Muscle layer of colon (tissue), 2 donors: Measurements from ENCODE around the gene PAXIP1.

Experiments used
- H3K27ac ChIP-seq: one replicate; pipeline ENCODE4 v1.7.0; 2013; ENCODE audit warnings: low read depth, mild to moderate bottlenecking, low read length, moderate library complexity
- H3K27me3 ChIP-seq, 2 donors: one replicate each; pipeline ENCODE4 v1.7.0; 2013; ENCODE audit warnings: low read length in 2 of 2, mild to moderate bottlenecking in 2 of 2; ENCODE audit not compliant: insufficient read depth in 2 of 2, control insufficient read depth in 1 of 2
- H3K36me3 ChIP-seq: one replicate; pipeline ENCODE4 v1.7.0; 2013; ENCODE audit warnings: mild to moderate bottlenecking, low read length; ENCODE audit not compliant: insufficient read depth
- H3K4me1 ChIP-seq: one replicate; pipeline ENCODE4 v1.7.0; 2013; ENCODE audit warnings: mild to moderate bottlenecking, low read length; ENCODE audit not compliant: insufficient read depth
- H3K4me3 ChIP-seq, 2 donors: one replicate each; pipeline ENCODE4 v1.7.0; 2013; ENCODE audit warnings: low read length in 2 of 2, low read depth in 1 of 2, mild to moderate bottlenecking in 1 of 2, moderate library complexity in 1 of 2
- H3K9ac ChIP-seq: one replicate; pipeline ENCODE4 v1.7.0; 2013; ENCODE audit warnings: low read length
- H3K9me3 ChIP-seq: one replicate; pipeline ENCODE4 v1.7.0; 2013; ENCODE audit warnings: mild to moderate bottlenecking, low read length
- donor health status: abdominal sarcoma.
- donor health status: Adenocarcinoma of cecum.

The PAXIP1 gene

GRCh38 chr7:154916856-154917807, 85.8 kb downstream of the PAXIP1 start:
- Histone ChIP-seq H3K4me1 (peaks cover 4% of the 10 kb centered on the region), H3K9ac (no peak overlapping the region), H3K36me3 (no peaks in the 10 kb centered on the region), H3K4me3 (no peak overlapping the region), H3K27ac (no peak overlapping the region), H3K9me3 (no peaks in the 10 kb centered on the region), H3K27me3 (peaks cover 0 to 19% of the 10 kb centered on the region in 2 donors)

DNA sequence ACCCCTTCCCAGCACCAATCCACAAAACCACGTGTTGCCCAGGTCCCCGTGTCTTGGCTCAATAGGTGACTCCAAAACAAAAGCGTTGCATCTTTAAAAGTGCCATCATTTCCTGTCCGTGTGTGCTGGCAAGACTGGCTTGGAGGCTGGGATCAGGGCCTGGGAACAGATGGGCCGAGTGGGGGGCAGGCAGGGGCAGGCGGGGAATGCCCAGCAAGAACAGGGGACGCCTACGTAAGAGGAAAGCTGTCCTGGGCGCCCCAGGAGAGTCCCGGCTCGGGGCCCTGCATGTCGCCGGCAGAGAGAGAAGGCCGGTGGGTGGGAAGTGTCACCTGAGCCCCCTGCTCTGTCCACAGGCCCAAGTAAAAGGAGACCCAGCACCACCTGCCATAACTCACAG, 86.5 kb downstream of the PAXIP1 start:
- H3K4me1 ChIP-seq = peaks cover 4% of the 10 kb centered on the region
- H3K27ac ChIP-seq = no peak overlapping the region
- peaks cover 0 to 19% of the 10 kb centered on the region in 2 donors for H3K27me3 ChIP-seq
- H3K36me3 ChIP-seq = no peaks in the 10 kb centered on the region
- H3K9me3 ChIP-seq = no peaks in the 10 kb centered on the region
- H3K9ac ChIP-seq = no peak overlapping the region
- H3K4me3 ChIP-seq = no peak overlapping the region

GRCh38 chr7:154915600-154915999, 87.3 kb downstream of the PAXIP1 start:
- H3K4me1 ChIP-seq = peaks cover 4% of the 10 kb centered on the region
- H3K4me3 ChIP-seq = no peak overlapping the region

DNA sequence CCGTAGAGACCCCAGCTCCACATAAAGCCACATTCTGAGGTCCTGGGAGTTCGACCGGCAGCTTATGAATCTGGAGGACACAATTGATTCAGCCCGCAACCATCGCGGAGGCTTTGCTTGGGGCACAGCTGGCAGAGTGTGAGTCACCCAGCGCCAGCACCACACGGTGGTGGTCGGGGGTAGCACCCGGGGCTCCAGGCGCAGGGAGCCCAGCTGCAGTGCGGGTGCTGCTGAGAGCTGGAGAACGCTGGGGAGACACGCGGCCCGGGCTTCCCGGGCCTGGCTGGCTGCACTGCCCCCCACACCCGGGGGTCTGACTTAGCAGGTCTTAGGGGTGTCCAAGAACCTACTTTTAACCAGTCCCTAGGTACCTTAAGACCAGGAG, 87.9 kb downstream of the PAXIP1 start:
- peaks cover 0 to 19% of the 10 kb centered on the region in 2 donors for H3K27me3 ChIP-seq

More at GRCh38 chr7:154915600-154915999, 87.3 kb downstream of the PAXIP1 start:
- Histone ChIP-seq H3K27ac (no peak overlapping the region), H3K9me3 (no peaks in the 10 kb centered on the region), H3K36me3 (no peaks in the 10 kb centered on the region), H3K27me3 (peaks cover 0 to 19% of the 10 kb centered on the region in 2 donors), H3K9ac (no peak overlapping the region)

GRCh38 chr7:154914308-154914995, 88.5 kb downstream of the PAXIP1 start:
- peak overlapping the region in 1 of 2 donors; percentile 2 for H3K4me3 ChIP-seq

More for the DNA sequence above, 87.9 kb downstream of the PAXIP1 start:
- Histone ChIP-seq H3K9ac (no peak overlapping the region), H3K4me3 (no peak overlapping the region), H3K4me1 (peaks cover 4% of the 10 kb centered on the region), H3K9me3 (no peaks in the 10 kb centered on the region), H3K27ac (no peak overlapping the region), H3K36me3 (no peaks in the 10 kb centered on the region)

DNA sequence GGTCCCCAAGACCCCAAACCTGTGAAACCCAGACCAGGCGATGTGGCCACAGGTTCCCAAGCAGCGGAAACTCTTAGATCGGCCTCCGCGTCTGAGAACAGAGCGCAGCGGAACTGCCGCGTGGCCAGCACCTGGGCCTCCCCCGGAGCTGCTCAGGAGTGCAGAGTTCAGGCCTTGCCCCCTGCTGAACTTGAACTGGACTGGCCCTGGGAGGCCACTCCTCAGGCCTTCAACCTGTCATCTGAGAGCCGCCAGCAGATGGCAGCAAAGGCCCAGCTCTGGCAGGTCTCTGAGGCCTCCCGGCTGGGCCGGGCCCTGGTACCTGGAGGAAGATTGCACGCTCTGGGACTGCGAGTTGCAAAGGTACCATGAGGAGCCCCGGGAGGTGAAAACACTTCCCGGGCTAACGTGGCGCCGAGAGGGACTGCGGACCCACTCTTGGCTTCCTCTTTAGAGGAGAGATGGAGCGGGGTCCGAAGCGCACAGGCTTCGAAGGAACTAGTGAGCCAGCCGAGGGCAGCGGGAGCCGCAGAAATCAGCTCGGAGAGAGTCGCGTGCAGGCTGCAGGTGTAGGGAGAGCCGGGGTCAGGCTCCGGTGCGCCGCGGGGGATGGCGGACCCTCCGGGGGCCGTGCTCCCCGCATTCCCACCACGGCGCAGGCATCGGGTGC, 89.2 kb downstream of the PAXIP1 start:
- Histone ChIP-seq H3K4me3 (peak overlapping the region; percentile 24 to 54), H3K4me1 (peaks cover 4% of the 10 kb centered on the region), H3K27me3 (peaks cover 0 to 19% of the 10 kb centered on the region in 2 donors), H3K9ac (no peak overlapping the region), H3K27ac (no peak overlapping the region), H3K36me3 (no peaks in the 10 kb centered on the region), H3K9me3 (no peaks in the 10 kb centered on the region)

More at GRCh38 chr7:154914308-154914995, 88.5 kb downstream of the PAXIP1 start:
- peaks cover 0 to 19% of the 10 kb centered on the region in 2 donors for H3K27me3 ChIP-seq
- no peak overlapping the region for H3K27ac ChIP-seq
- H3K9ac ChIP-seq = no peak overlapping the region
- no peaks in the 10 kb centered on the region for H3K9me3 ChIP-seq
- H3K4me1 ChIP-seq = peaks cover 4% of the 10 kb centered on the region
- no peaks in the 10 kb centered on the region for H3K36me3 ChIP-seq

DNA sequence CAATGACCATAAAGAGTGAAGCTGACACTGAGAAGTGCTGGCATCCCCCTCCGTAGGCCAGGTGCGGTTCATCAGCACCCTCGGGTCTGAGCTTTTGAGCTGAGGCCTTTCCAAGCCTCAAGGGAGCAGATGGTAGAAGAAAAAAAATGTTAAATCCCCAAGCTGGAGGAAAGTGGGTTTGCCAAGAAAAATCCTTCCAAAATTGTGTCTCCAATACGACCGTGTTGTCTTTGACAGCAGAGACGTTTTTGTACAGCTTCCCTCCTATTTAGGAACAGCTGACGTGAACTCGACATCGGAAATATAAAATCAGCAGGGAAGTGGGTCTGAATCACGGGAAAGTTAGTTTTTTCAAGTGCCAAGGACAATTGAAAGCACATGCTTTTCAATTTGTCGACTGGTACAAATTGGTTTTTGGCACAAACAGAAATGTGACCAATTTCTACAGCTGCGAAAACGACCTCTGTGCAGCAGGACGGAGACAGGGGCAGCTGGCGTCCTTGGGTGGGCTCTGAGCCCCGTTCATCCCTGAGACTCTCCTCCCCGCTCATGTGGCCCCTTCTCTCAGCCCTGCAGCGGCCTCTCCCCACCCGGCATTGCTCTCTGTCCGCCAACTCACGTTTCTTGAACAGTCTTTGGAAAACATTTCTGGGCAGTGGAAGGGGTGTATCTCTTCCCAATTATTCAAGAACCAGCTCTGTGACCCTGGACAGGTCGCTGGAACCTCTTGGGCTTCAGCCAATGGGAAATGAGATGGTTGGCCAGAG, 89.9 kb downstream of the PAXIP1 start:
- H3K36me3 ChIP-seq = no peaks in the 10 kb centered on the region
- H3K4me3 ChIP-seq = no peak overlapping the region
- peaks cover 4% of the 10 kb centered on the region for H3K4me1 ChIP-seq
- H3K27ac ChIP-seq = no peak overlapping the region
- peaks cover 0 to 19% of the 10 kb centered on the region in 2 donors for H3K27me3 ChIP-seq
- no peaks in the 10 kb centered on the region for H3K9me3 ChIP-seq
- H3K9ac ChIP-seq = no peak overlapping the region

DNA sequence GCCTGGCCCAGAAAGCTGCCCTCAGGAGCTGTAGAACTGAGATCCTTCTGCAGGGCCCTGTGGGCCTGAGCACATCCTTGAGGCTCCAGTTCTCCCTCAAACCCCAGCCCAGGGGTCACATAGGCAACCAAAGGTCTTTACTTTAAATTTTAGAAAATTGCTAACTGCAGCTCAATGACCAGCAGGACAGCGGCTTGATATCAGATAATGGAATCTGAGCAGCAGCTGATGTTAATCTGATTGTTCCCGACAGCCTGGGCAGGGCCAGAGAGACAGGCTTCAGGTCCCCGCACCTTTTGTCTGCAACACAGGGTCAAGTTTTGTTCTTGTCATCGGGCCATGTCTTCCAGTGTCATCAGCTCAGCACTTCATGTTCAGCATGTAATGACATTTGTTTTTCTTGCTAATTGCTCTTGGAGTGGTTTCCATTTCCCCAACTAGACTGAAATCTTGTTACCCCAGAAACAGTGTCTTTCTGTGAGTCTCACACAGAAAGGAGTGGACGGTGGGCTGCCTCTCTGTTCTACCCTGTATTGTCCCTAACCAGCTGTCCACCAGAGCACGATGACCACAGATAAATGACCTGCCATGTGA, 91.0 kb downstream of the PAXIP1 start:
- H3K4me1 ChIP-seq = peaks cover 4% of the 10 kb centered on the region
- no peak overlapping the region for H3K27ac ChIP-seq
- no peak overlapping the region for H3K9ac ChIP-seq
- H3K4me3 ChIP-seq = no peak overlapping the region
- H3K36me3 ChIP-seq = no peaks in the 10 kb centered on the region
- H3K27me3 ChIP-seq = peaks cover 0 to 19% of the 10 kb centered on the region in 2 donors
- H3K9me3 ChIP-seq = no peaks in the 10 kb centered on the region

- peaks cover 0 to 19% of the 10 kb centered on the region in 2 donors for H3K27me3 ChIP-seq
- H3K4me3 ChIP-seq = no peak overlapping the region
- H3K9ac ChIP-seq = no peak overlapping the region
- H3K9me3 ChIP-seq = no peaks in the 10 kb centered on the region
- H3K36me3 ChIP-seq = no peaks in the 10 kb centered on the region
- H3K4me1 ChIP-seq = peaks cover 4% of the 10 kb centered on the region
- H3K27ac ChIP-seq = no peak overlapping the region
Observed at GRCh38 chr7:154911411-154911810, 91.5 kb downstream of the PAXIP1 start.

DNA sequence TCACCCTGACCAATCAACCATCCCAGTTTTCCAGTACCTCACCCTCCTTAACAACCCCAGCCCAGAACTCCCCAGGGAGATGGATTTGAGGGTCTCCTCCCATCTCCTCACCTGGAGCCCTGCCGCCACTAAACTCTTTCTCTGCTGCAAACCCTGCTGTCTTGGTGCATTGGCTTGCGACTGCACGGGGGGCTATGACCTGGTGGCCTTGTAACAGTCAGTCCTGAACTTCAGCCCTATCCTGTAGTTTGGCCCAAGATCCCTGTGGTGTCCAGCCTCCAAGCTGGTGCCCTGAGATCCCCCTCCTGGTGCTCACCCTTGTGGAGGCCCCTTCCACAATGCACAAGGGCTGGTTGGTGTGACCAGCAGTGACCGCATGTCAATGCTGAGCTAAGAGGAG, 91.9 kb downstream of the PAXIP1 start:
- peaks cover 4% of the 10 kb centered on the region for H3K4me1 ChIP-seq
- H3K4me3 ChIP-seq = no peak overlapping the region
- H3K9me3 ChIP-seq = no peaks in the 10 kb centered on the region
- no peak overlapping the region for H3K27ac ChIP-seq
- no peak overlapping the region for H3K9ac ChIP-seq
- peaks cover 0 to 19% of the 10 kb centered on the region in 2 donors for H3K27me3 ChIP-seq
- H3K36me3 ChIP-seq = no peaks in the 10 kb centered on the region
